GM18873 (cell line): ENCODE measurements around the gene IQCE.
"Not testable (repeated sequence)": the region's sequence is repeated elsewhere in the genome, so short reads cannot be mapped to it uniquely, and the experiment has no call there.

Experiments
- ATAC-seq: cut with Tn5 transposase; IDR thresholded peaks from one replicate; pipeline ENCODE4 v1.9.1; 2021; ENCODE audit warnings: mild to moderate bottlenecking, moderate library complexity, moderate number of reproducible peaks; ENCODE audit not compliant: unreplicated experiment, low FRiP score

Gene IQCE

DNA sequence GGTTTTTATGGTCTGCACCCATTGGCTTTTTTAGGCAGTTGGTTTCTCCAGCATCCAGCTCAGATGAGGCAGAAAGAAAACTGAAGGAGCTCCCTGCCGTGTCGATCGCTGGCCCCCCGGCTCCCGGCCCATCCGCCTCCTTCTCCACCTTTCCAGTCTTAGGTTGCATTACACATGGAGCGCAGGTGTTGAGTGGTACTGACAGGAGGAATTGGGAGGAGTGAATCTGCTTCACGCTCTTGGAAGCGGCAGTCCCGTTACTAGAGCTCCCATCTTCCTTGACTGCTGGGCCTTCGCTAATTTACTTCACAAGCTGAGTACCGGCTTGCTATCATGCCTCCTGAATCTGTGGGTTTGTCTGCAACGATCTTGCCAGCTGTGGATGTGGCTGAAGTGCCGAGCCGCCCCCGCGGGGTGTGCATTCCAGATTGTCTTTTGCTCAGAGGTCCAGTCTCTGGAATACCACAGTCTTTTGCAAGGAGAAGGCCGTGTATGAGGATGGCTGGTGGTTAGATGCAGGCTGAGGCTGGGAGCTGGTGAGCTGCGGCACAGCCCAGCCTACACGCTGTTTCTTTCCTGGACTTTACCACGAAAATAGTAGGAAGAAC is 17.1 kb downstream of the IQCE start:
- no peak for ATAC-seq

DNA sequence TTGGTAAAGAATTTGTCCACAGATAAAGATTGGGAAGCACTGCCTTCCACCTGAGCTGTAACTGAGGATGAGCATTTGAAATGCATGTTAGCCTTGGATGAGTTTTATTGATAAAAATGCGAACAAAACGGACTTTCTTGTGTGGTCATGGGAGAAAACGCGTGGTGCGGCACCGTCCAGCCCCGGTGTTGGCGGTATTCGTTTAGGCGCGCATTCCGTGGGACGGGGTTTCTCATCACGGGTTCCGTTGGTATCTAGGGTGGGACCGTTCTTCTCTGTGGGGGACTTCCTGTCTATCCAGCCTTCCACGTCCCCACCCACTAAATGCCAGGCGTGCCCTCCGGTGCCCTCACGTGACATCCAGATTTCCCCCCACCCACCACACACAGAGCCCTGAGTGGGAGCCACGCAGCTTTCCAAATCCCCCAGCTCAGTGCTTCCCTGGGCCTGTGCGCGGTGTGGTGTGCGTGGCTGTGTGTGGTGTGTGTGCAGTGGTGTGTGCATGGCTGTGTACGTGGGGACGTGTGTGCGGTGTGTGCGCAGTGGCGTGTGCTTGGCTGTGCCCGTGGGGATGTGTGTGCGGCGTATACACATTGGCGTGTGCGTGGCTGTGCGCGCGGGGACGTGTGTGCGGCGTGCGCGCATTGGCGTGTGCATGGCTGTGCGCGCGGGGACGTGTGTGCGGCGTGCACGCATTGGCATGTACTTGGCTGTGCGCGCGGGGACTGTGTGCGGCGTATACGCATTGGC is 18.1 kb downstream of the IQCE start:
- ATAC-seq, result no peak

DNA sequence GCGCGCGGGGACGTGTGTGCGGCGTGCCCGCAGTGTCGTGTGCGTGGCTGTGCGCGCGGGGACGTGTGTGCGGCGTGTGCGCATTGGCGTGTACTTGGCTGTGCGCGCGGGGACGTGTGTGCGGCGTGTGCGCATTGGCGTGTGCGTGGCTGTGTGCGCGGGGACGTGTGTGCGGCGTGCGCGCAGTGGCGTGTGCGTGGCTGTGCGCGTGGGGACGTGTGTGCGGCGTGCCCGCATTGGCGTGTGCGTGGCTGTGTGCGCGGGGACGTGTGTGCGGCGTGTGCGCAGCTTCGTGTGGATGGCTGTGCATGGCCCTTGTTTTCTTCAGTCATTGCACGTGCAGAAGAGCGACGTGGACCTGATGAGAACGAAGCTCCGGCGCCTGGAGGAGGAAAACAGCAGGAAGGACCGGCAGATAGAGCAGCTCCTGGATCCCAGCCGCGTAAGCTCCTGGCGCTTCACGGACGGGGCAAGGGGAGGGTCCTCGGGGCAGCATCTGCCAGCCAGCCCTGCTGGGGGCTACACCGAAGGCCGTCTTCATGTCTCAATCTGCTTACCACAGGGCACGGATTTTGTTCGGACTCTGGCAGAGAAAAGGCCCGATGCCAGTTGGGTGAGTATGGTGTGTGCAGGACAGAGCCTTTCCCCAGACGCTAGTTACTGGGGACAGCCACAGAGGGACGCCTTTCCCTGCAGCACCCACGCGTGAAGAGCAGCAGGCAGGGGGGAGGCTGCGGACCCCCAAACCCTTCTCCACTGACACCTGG is 19.3 kb downstream of the IQCE start:
- no peak for ATAC-seq

DNA sequence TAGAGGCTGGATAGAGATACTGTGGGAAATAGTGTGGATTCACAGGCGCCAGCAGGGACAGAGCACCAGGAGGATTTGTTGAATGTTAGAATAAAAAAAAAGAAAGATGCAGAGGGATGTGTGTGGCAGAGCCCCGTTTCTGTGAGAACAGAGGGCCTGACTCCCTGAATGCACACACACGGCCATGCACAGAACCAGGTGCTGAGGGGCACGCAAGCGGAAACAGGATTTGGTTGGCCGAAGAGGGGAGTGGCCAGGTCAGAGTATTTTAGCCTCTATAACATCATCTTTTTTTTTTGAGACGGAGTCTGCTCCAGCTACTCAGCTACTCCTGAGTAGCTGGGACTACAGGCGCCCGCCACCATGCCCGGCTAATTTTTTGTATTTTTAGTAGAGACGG is 21.9 kb downstream of the IQCE start:
- no peak for ATAC-seq

DNA sequence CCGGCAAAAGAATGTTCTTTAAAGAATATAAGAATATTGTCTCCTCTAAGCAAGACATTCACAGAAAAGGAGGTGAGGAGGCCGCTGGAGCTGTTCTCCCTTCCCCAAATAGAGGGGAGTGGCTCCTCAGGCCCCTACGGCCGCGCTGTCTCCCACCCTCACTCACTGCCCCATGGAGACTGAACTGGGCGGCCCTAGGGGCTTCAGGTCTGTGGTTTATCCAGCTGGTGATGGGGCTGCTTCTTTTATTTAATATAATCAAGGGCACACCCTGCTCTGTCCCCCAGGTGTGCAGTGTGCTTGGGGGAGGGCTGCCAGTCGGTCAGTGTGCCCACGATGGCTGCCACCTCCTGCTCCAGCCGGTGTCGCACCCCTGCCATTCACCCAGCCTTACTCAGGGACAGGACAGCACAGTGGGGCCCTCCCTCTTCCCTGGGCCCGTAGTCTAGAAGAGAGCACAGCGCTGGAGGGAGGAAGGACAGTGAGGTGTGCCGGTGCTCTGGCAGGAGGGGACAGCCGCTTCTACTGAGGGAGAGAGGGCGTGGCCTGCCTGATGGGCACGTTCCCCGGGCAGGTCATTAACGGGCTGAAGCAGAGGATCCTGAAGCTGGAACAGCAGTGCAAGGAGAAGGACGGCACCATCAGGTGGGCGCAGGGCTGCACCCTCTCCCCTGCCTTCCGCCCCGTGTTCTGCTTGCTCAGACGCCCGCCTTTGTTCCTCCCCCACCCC is 23.4 kb downstream of the IQCE start:
- no peak for ATAC-seq

DNA sequence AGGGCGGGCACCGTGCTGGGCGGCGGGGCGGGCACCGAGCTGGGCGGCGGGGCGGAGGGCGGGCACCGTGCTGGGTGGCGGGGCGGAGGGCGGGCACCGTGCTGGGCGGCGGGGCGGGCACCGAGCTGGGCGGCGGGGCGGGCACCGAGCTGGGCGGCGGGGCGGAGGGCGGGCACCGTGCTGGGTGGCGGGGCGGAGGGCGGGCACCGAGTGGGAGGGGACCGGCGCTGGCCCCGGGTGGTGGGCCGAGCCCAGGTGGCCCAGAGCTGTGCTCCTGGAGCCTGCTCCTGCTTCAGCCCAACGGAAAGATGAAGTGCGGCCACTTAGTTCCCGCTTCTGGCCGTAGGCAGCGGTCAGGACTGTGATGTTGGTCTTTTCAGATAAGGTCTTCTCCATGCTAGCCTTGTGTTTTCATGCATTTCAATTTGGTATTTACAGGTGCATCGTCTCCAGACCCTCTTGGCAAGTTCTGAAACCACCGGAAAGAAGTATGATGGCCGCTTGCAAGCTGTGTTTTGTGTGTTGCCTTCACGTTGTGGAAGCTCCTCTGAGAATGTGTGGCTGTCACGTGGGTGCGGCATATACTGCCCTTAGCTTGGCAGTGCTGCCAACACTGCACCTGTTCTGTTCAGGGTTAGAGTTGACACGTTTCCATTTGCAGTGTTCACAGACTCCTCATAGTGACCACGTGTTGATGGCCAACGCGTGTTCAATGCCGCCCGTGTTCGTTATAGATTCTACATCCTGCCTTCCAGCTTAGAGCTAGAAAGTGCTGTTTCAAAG is 25.2 kb downstream of the IQCE start:
- ATAC-seq, result no peak

DNA sequence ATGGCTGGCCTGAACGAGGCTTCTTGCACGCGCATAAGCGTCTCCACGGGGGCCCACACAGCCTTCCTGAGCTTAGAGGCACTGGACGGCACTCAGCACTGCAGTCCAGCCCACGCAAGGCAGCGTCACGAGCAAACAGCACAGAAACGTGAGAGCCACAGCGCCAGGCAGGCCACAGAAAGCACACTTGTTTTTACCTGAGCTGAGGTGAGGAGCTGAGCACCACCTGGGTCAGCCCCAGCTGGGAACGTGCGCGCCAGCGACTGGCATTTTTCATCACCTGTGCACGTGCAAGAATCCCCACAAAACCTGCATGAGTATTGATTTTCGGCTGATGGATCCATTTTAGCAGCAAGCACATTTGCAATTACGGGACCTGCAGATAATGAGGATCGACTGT is 26.7 kb downstream of the IQCE start:
- no peak for ATAC-seq

DNA sequence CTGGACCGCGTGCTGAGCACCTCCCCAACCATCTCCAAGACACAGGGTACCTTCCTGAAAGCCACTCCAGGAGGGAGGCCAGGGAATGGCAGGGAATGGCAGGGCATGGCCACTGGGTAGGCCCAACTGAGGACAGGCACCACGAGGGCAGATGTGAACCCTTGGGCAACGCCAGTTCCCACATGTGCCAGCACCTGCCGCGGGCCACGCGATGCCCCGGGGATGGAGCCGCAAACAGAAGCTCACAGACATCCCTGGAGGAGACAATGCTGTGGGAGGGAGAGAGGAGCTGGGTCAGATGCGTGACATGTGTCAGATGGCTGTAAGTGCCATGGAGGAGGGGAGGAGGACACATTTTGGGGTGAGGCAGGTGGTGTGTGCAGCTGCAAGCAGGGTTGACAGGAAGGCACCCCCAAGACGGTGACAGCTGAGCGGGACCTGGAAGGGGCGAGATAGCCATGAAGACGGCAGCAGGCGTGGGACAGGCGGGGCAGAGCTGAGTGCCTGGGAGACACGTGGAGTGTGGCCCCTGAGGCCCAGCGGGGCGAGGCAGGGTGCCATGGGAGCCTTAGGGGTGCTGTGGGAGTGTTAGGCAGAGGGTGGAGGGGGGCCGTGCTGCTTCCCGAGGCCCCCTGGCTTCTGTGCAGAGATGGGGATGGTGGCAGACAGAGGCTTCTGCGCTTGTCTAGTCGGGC is 27.7 kb downstream of the IQCE start:
- ATAC-seq, result no peak

DNA sequence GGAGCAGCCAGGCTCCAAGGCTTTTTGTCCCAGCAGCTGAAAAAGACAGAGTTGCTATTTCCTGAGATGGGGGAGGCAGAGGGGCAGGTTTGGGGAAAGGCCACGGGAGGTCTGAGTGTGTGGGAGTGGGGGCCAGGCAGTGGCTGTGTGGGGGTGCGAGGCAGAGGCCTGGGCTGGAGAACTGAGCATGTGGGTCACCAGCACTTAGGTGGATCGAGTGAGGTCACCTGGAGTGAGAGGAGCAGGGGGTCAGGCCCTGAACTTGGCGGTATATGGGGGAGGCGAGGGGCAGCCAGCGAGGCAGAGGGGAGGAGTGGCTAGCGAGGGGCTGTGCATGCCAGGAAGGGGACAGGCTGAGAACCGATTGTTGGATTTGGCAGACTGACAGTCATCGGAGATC is 28.4 kb downstream of the IQCE start:
- no peak for ATAC-seq

DNA sequence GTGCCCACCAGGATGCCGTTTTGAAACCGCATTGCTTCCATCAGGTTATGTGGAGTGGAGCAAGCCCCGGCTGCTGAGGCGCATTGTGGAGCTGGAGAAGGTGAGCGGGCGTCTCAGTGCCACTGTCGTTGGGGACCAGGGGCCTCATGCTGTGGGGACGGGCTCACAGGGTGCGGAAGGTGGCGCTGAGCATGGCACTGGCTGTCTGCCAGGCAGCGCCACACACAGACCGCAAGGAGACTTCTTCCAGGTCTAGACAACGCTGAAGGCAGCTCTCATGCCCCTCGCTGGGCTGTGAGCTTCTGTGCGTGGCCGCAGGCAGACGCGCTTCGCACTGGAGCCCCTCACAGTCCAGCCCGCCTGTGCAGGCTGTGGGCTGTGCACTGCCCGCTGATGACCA is 29.0 kb downstream of the IQCE start:
- no peak for ATAC-seq

DNA sequence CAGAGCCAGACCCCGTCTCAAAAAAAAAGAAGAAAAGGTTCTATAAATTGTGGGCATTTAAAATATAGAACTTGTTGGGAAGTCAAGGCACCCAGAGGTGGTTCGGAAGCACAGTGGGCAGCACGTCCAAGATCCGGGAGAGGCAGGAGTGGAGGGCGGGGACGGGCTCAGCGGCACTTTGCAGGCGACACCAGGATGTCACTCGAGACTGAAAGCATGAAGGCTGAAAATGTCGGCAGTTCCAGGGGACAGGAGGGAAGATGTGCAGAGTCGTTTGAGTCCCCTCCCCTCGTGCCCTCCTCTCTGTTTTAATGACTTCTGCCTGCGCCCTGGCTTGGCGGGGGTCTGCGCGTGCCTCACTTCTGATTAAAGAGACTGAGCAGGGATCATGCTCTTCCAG is 30.6 kb downstream of the IQCE start:
- no peak for ATAC-seq

DNA sequence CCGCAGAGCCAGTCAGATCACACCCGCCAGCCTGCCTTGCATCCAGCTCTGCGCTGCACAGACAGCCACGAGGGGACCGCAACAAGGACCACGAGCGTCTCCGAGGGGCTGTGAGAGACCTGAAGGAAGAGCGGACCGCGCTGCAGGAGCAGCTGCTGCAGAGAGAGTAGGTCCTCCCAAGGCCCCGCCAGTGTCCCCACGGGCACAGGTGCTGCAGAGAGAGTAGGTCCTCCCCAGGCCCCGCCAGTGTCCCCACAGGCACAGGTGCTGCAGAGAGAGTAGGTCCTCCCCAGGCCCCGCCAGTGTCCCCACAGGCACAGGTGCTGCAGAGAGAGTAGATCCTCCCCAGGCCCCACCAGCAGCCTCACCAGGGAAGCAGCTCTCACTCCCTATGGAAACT is 31.2 kb downstream of the IQCE start:
- not testable (repeated sequence) for ATAC-seq

DNA sequence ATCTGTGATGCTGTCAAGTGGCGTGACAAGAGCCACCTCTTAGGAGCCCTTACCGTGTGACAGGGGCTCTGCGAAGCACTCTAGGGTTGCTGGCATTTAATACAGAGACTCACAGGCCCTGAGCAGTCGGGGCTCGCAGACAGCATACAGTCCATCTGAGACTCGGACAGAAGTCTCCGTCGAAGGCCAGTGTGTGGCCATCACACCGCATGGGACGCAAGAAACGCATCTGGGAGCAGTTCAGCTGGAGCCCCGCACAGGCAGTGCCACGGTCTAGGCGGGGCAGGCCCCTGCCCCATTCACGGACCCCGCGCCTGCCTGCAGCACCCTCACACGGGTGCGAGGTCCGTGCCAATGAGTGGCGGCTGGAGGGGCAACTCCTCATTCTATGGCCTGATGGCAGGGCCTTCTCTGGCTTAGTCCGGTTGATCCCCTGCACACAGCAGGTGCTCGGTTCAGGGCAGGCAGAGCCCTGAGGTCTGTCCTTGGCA is 33.6 kb downstream of the IQCE start:
- ATAC-seq, result no peak

DNA sequence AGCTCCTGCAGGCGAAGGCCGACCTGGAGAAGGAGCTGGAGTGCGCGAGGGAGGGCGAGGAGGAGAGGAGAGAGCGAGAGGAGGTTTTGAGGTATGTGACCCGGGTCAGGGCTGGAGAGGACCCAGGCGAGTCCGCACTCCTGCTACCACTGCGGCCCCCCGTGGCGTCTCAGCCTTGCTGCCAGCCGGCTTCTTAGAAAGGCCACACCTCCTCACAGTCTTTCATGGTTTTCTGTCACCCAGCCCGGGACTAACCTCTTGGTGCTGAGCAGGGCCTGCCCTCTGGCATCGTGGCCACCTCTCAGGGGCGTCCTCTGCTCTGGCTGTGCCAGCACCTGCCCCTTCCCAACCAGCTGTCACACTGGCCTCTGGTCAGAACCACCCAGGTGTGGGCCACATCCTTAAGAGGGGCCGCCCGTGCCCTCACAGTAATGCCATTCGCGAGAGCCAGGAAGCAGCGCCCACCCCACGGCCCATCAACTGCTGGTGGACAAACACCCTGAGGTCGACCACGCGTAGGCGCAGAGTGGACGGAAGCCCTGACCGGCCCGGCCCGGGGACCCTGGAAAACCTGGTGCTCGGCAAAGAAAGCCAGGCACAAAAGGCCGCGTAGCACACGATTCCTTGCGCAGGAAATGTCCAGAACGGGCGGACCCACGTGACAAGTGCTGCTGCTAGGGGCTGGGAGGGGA is 34.4 kb downstream of the IQCE start:
- no peak for ATAC-seq

DNA sequence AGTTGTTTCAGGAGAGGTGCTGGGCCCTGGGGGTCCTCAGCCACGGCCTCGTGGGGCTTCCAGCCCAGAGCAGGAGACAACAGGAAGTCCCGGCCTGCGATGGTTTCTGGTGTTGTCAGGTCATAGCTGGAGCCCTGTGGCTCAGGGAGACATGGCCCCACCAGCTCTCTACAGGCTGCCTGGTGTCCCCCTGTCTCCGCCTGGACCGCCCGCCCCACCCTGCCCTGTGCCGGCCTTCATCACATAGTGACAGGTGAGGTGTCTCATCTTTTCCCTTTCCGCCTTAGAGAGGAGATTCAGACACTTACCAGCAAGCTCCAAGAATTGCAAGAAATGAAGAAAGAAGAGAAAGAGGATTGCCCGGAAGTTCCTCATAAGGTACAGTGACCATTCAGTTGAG is 35.8 kb downstream of the IQCE start:
- ATAC-seq, result no peak

DNA sequence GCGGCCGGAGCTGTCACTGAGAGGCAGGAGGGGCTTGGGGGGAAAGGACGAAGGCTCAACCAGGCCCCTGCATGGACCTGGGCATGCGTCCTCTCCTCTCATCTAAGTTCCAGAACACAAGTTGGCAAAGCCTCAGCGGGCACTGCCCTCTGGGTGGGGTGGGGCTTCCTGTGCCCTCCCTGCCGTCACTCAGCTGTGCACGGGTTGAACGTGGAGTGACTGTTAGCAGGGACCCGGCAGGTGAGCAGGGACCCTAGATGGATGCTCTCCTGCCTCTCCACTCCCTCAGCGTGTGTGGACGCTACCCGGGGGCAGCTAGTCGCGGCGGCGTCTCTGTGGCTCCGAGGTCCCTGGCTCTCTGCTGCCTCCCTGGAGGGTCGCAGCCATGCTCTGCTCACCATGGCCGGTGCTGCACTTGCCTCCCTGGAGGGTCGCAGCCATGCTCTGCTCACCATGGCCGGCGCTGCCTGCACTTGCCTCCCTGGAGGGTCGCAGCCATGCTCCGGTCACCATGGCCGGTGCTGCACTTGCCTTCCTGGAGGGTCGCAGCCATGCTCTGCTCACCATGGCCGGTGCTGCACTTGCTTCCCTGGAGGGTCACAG is 36.6 kb downstream of the IQCE start:
- no peak for ATAC-seq

DNA sequence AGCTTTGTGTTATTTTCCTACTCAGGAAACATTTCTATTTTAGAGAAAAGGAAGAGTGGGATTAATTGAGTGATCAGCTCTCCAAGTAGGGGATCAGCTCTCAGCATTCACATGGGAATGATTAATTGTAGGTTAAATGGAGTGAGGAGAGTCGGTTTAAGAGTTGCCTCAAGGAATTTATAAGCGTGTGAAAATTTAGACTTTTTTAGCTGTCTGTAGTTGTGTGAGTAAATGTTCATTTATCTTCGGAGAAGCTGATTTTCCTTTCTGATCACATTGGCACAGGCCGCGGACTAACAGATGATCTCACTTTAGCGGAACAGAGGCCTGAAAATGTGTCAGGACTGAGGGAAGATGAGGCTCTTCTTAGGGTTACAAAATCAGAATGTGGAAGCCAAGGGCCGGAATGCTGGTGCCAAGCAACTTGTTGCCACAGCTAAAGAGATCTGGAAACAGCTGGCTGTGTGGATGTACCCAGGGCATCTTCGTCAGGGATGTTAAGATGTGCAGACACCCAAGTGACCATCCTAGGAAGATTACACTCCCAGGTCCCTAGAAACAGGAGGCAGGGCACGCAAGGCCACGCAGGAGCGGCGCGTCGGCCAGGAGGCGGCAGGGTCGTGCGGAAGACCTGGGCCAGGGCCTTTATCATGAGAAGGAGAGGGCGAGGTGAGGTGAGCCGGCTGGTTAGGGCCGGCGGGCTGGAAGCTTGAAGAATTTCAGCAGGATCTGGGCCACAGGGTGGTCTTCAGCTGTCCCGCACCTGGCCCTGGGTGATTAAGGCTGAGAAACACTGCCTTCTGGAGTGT is 37.9 kb downstream of the IQCE start:
- no peak for ATAC-seq

DNA sequence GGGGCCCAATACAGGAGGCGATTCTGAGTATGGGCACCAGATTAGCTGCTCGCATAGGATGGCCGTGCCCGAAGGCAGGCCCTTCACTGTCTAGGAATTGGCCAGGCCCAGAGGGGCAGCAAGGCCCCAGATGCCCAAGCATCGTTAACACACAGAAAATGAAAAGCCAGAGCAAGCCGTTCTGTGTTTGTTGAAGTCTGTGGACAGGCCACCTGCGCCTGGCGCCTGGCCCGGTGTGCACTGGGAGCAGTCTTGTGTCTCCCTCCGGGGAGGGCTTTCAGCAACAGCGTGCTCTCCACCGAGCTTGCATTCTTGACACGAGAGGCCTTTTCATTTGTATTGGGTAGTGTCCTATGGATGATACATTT is 38.5 kb downstream of the IQCE start:
- ATAC-seq, result no peak
